WTC11 (cell line): Measurements from ENCODE around the gene HMX2. TPM values are rescaled to one million over a fixed set of nuclear protein-coding genes. Genes with fewer than 3 reads are reported as not detected.

Experiments used
- ATAC-seq: fragments of 200-7000 bp; cut with Tn5 transposase; 2 replicates; pipeline ENCODE4 v1.10.0; 2021; ENCODE audit warnings: mild to moderate bottlenecking, moderate library complexity
- CTCF ChIA-PET: fragments of 300-600 bp; sonication (Branson Sonifier 250); formaldehyde crosslinking; loops from one replicate; lab custom pipeline; 2021; ENCODE audit warnings: antibody characterized with exemption; lab: Charles Lee
- POLR2A ChIA-PET: fragments of 350-600 bp; sonication (Branson Sonifier 250); formaldehyde crosslinking; loops from one replicate; lab custom pipeline; 2021; ENCODE audit warnings: antibody characterized with exemption; lab: Charles Lee
- DNase-seq: peaks from one replicate; pipeline ENCODE4 v3.0.0; 2021; ENCODE audit warnings: low spot score
- H3K27ac Mint-ChIP-seq: 2 replicates; pipeline ENCODE4 v1.8.0; 2021; ENCODE audit warnings: mixed read lengths
- H3K27me3 Mint-ChIP-seq: 2 replicates; pipeline ENCODE4 v1.8.0; 2021; ENCODE audit warnings: low read depth, mild to moderate bottlenecking, moderate library complexity, mixed read lengths
- H3K36me3 Mint-ChIP-seq: 2 replicates; pipeline ENCODE4 v1.8.0; 2021; ENCODE audit warnings: mixed read lengths
- H3K4me1 Mint-ChIP-seq: 2 replicates; pipeline ENCODE4 v1.8.0; 2022; ENCODE audit warnings: mixed read lengths
- H3K4me3 Mint-ChIP-seq: 2 replicates; pipeline ENCODE4 v1.8.0; 2021; ENCODE audit warnings: mild to moderate bottlenecking, moderate library complexity, mixed read lengths
- H3K9me3 Mint-ChIP-seq: 2 replicates; pipeline ENCODE4 v1.8.0; 2021; ENCODE audit warnings: mixed read lengths
- ARID4B ChIP-seq: sonication (generic); formaldehyde crosslinking; IDR thresholded peaks from 2 replicates; pipeline ENCODE4 v1.8.0; 2023; ENCODE audit warnings: missing genetic modification reagents, mild to moderate bottlenecking, borderline replicate concordance
- ATF3 ChIP-seq: sonication (generic); formaldehyde crosslinking; conservative IDR thresholded peaks from 2 replicates; pipeline ENCODE4 v1.8.1; 2022; ENCODE audit warnings: mild to moderate bottlenecking, missing genetic modification reagents
- E2F4 ChIP-seq: sonication (generic); formaldehyde crosslinking; IDR thresholded peaks from 2 replicates; pipeline ENCODE4 v1.8.1; 2022; ENCODE audit warnings: low read depth, mild to moderate bottlenecking, moderate library complexity, missing genetic modification reagents, borderline replicate concordance
- ELF4 ChIP-seq: sonication (generic); formaldehyde crosslinking; IDR thresholded peaks from 2 replicates; pipeline ENCODE4 v1.8.1; 2022; ENCODE audit warnings: low read depth, mild to moderate bottlenecking, moderate library complexity, missing genetic modification reagents
- EMX1 ChIP-seq: fragments of 250-450 bp; sonication (Bioruptor Pico); IDR thresholded peaks from 2 replicates; pipeline ENCODE4 v1.8.0; 2021; ENCODE audit warnings: mild to moderate bottlenecking
- ETV6 ChIP-seq: sonication (generic); formaldehyde crosslinking; IDR thresholded peaks from 2 replicates; pipeline ENCODE4 v1.8.1; 2022; ENCODE audit warnings: mild to moderate bottlenecking, missing genetic modification reagents
- FOXK1 ChIP-seq: sonication (generic); formaldehyde crosslinking; IDR thresholded peaks from 2 replicates; pipeline ENCODE4 v1.8.0; 2022; ENCODE audit warnings: mild to moderate bottlenecking, moderate library complexity, missing genetic modification reagents
- GTF2I ChIP-seq: fragments of 250-450 bp; sonication (Bioruptor Pico); conservative IDR thresholded peaks from 2 replicates; pipeline ENCODE4 v1.4.0; 2021; ENCODE audit warnings: mild to moderate bottlenecking
- HMGA2 ChIP-seq: fragments of 250-450 bp; sonication (Bioruptor Pico); IDR thresholded peaks from 2 replicates; pipeline ENCODE4 v1.4.0; 2021; ENCODE audit warnings: mild to moderate bottlenecking, moderate library complexity
- MYBL2 ChIP-seq: sonication (generic); formaldehyde crosslinking; IDR thresholded peaks from 2 replicates; pipeline ENCODE4 v1.8.1; 2023; ENCODE audit warnings: mild to moderate bottlenecking, moderate library complexity, missing genetic modification reagents
- NFE2L1 ChIP-seq: sonication (generic); formaldehyde crosslinking; IDR thresholded peaks from 2 replicates; pipeline ENCODE4 v1.8.1; 2023; ENCODE audit warnings: missing genetic modification reagents
- NR1H2 ChIP-seq: sonication (generic); formaldehyde crosslinking; IDR thresholded peaks from 2 replicates; pipeline ENCODE4 v1.9.0; 2021; ENCODE audit warnings: mild to moderate bottlenecking, moderate library complexity, missing genetic modification reagents
- NR3C1 ChIP-seq: sonication (generic); formaldehyde crosslinking; conservative IDR thresholded peaks from 2 replicates; pipeline ENCODE4 v1.8.1; 2023; ENCODE audit warnings: low read depth, mild to moderate bottlenecking, missing genetic modification reagents
- SMAD3 ChIP-seq: sonication (generic); formaldehyde crosslinking; IDR thresholded peaks from 2 replicates; pipeline ENCODE4 v1.8.0; 2022; ENCODE audit warnings: missing genetic modification reagents, mild to moderate bottlenecking, borderline replicate concordance
- SMAD4 ChIP-seq: sonication (generic); formaldehyde crosslinking; IDR thresholded peaks from 2 replicates; pipeline ENCODE4 v1.8.0; 2022; ENCODE audit warnings: mild to moderate bottlenecking, missing genetic modification reagents
- TCF7 ChIP-seq: sonication (generic); formaldehyde crosslinking; IDR thresholded peaks from 2 replicates; pipeline ENCODE4 v1.8.0; 2022; ENCODE audit warnings: mild to moderate bottlenecking, low read depth, missing genetic modification reagents, moderate library complexity
- TEAD1 ChIP-seq: sonication (generic); formaldehyde crosslinking; IDR thresholded peaks from 2 replicates; pipeline ENCODE4 v1.8.0; 2022; ENCODE audit warnings: mild to moderate bottlenecking, missing genetic modification reagents
- TEAD4 ChIP-seq: sonication (generic); formaldehyde crosslinking; IDR thresholded peaks from 2 replicates; pipeline ENCODE4 v1.8.0; 2022; ENCODE audit warnings: mild to moderate bottlenecking, missing genetic modification reagents
- ZNF121 ChIP-seq: sonication (generic); formaldehyde crosslinking; IDR thresholded peaks from 2 replicates; pipeline ENCODE4 v1.8.0; 2023; ENCODE audit warnings: missing genetic modification reagents
- ZNF263 ChIP-seq: sonication (generic); formaldehyde crosslinking; IDR thresholded peaks from 2 replicates; pipeline ENCODE4 v1.8.1; 2022; ENCODE audit warnings: low read depth, mild to moderate bottlenecking, moderate library complexity, missing genetic modification reagents
- ZNF281 ChIP-seq: sonication (generic); formaldehyde crosslinking; IDR thresholded peaks from 2 replicates; pipeline ENCODE4 v1.8.0; 2023; ENCODE audit warnings: mild to moderate bottlenecking, missing genetic modification reagents
- ZNF317 ChIP-seq: sonication (generic); formaldehyde crosslinking; IDR thresholded peaks from 2 replicates; pipeline ENCODE4 v1.8.1; 2023; ENCODE audit warnings: low read depth, mild to moderate bottlenecking, moderate library complexity, missing genetic modification reagents, borderline replicate concordance
- ZNF396 ChIP-seq: fragments of 250-450 bp; sonication (Bioruptor Pico); IDR thresholded peaks from 2 replicates; pipeline ENCODE4 v1.8.0; 2021; ENCODE audit warnings: mild to moderate bottlenecking, moderate library complexity, borderline replicate concordance
- ZNF512 ChIP-seq: sonication (generic); formaldehyde crosslinking; IDR thresholded peaks from 2 replicates; pipeline ENCODE4 v1.8.1; 2022; ENCODE audit warnings: missing genetic modification reagents, borderline replicate concordance
- ZNF671 ChIP-seq: fragments of 250-450 bp; sonication (Bioruptor Pico); IDR thresholded peaks from 2 replicates; pipeline ENCODE4 v1.8.0; 2021; ENCODE audit warnings: mild to moderate bottlenecking
- total RNA-seq: library from RNA; stranded (reverse); gene quantifications from 3 replicates; pipeline ENCODE4 v1.2.3, GENCODE V29; 2021

The HMX2 gene
- total RNA-seq, 1 experiment from 2014 or later: 0.59 TPM

- no peak for TF ChIP-seq ZNF512 (CRISPR knock-in tag)
- no peak for TF ChIP-seq NFE2L1
- peak; percentile 90 for TF ChIP-seq ZNF121 (CRISPR knock-in tag)
- TF ChIP-seq NR1H2 (CRISPR knock-in tag): 0 out of 2 replicates have a peak, but pooled peaks have one; percentile 28
- no peak for TF ChIP-seq TEAD1 (CRISPR knock-in tag)
- TF ChIP-seq HMGA2: no peak
- TF ChIP-seq TCF7: no peak; the same call in 1 of the 2 replicates
- no peak for TF ChIP-seq EMX1 (CRISPR knock-in tag)
- TF ChIP-seq TEAD4 (CRISPR knock-in tag): 0 out of 2 replicates have a peak, but pooled peaks have one; percentile 15
- no peak for TF ChIP-seq ZNF317 (CRISPR knock-in tag)
- 0 out of 2 replicates have a peak, but pooled peaks have one; percentile 26 for TF ChIP-seq ARID4B
- no peak for TF ChIP-seq GTF2I
- no peak for TF ChIP-seq ZNF396
- TF ChIP-seq SMAD4 (CRISPR knock-in tag): no peak; the same call in 1 of the 2 replicates
- TF ChIP-seq FOXK1 (CRISPR knock-in tag): no peak
Observed at GRCh38 chr10:123148414-123149161, 652 bp downstream of the HMX2 start (continued).

- Mint-ChIP-seq H3K27ac (no peak overlapping the region), H3K4me1 (peaks cover 70% of the 10 kb centered on the region), H3K36me3 (no peaks in the 10 kb centered on the region), H3K27me3 (peaks cover 82% of the 10 kb centered on the region), H3K4me3 (peak overlapping the region; percentile 62), H3K9me3 (no peaks in the 10 kb centered on the region)
- DNase-seq (no peak), ATAC-seq (no peak)
- CTCF ChIA-PET: interaction anchor here (1.1 to 6.1 kb wide), 5 partner anchors 9 to 231 kb away, joined by 3 to 43 read pairs (median 4); no protein-coding TSS in a partner anchor
- POLR2A ChIA-PET: interaction anchor here (0.7 to 0.9 kb wide), 3 partner anchors 9 to 11 kb away, joined by 3 read pairs; no protein-coding TSS in a partner anchor
- TF ChIP-seq NR3C1 (CRISPR knock-in tag) (no peak), NFE2L1 (no peak), ETV6 (CRISPR knock-in tag) (no peak), ZNF263 (CRISPR knock-in tag) (no peak), ATF3 (CRISPR knock-in tag) (no peak), ELF4 (CRISPR knock-in tag) (no peak), MYBL2 (CRISPR knock-in tag) (no peak), ZNF396 (no peak), SMAD3 (CRISPR knock-in tag) (no peak), HMGA2 (no peak), E2F4 (CRISPR knock-in tag) (no peak), ZNF281 (no peak), ZNF671 (CRISPR knock-in tag) (no peak)
Observed at GRCh38 chr10:123149162-123149567, 1.2 kb downstream of the HMX2 start.
